HG03342 (cell line): Measurements from ENCODE around the gene CMTM1.
"Not testable (repeated sequence)": the region's sequence is repeated elsewhere in the genome, so short reads cannot be mapped to it uniquely, and the experiment has no call there.

ENCODE experiments used
- ATAC-seq: cut with Tn5 transposase; IDR thresholded peaks from one replicate; pipeline ENCODE4 v1.9.1; 2021; ENCODE audit warnings: mild to moderate bottlenecking, moderate library complexity; ENCODE audit not compliant: unreplicated experiment

Gene CMTM1

DNA sequence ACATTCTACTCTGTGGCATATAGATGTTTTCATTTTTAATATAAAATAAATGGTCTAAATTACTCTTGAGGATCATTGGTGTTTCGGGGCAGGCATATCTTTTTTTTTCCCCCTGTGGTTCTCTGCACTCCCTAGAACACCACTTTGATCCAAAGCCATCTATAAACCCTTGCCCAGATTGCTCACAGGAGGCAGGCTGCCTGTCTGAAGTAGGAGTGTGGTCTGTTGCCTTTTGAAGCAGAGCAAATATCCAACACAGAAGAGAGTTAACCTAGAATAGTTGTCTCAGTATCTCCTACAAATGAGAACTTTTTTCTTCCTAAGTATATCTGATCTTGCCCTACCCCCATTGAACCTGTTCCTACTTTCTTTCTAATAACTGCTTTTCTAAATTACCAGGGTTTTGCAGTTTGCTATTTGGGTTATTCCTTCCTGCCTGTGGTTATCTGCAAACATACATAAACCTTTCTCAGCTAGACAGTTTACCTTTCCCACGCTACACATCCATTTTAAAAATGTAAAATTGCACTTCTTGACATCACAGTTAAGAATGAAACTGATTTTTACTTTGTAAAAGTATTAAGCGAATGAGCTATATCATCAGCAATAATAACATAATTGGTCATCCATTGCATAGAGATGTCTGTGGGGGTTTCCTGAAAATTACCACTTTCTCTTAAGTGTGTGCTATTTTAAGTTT lies 4.7 kb upstream of the CMTM1 start:
- no peak for ATAC-seq

DNA sequence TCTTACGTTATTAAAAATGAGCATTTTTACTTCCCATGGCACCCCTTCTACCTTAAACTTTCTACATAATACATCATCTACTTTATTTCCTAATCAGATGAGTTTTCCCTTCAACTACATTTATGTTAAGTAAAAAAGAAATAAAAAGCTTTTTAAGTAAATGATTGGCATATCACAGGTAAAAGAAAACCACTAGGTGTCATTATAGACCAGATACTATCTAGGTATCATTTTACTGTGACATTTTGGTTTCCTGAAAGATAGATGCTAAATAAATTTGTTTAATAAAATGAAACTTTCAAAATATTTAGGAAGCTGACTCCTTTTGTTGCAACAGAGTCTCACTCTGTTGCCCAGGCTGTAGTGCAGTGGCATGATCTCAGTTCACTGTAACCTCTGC lies 3.8 kb upstream of the CMTM1 start:
- ATAC-seq = no peak

DNA sequence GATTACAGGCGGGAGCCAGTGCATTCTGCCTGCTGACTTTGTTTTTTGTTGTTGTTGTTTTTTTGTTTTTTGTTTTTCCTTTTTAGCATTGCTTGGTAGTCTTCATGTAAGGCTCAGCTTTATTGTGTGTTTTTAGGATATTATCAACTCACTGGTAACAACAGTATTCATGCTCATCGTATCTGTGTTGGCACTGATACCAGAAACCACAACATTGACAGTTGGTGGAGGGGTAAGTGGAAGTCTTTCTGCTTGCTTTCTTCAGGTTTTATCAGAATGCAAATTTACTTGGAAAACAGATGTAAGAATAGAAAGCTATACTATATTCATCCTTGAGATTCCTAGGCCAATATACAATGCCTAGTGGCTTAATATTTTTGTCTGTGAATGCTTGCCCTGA lies 3.3 kb upstream of the CMTM1 start:
- no peak for ATAC-seq

DNA sequence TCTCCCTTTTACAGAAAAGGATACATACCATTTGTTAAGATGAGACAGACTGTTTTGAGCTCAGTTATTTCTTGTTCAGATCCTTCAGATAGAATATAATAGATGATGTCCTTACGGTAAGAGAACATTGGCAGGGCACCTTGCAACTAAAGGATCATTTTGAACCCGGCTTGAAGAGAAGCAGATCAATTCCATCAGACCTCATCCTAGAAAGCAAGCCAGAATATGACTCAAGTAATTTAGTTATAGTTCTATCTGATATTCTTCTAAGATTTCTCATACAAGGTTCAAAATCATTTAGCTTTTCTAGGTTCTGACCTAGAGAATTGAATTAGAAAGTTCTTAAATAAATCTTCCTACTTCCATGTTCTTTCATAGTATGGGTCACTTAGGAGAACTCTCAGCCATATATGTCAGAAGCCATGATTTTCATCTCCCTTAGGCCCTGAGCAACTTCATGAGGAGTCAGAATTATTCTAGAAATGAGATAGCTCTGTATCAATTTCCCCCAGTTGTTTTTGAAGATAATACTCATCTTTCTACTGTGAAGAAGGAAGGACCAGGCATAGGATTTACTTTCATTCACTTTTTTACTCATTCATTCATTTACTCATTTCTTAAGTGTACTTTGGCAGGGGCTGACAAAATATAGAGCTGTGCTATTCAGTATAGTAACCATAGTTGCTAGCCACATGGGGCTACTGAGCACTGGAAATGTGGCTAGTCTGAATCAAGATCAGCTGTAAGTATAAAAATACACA lies 2.5 kb upstream of the CMTM1 start:
- no peak for ATAC-seq

DNA sequence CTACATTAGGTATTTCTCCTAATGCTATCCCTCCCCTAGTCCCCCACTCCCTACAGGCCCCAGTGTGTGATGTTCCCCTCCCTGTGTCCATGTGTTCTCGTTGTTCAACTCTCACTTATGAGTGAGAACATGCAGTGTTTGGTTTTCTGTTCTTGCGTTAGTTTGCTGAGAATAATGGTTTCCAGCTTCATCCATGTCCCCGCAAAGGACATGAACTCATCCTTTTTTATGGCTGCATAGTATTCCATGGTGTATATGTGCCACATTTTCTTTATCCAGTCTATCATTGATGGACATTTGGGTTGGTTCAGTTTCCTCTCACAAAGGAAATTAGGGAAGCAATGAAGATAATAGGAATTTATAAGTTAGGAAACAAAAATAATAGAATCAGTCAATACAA lies 1.0 kb downstream of the CMTM1 start:
- ATAC-seq = not testable (repeated sequence)

DNA sequence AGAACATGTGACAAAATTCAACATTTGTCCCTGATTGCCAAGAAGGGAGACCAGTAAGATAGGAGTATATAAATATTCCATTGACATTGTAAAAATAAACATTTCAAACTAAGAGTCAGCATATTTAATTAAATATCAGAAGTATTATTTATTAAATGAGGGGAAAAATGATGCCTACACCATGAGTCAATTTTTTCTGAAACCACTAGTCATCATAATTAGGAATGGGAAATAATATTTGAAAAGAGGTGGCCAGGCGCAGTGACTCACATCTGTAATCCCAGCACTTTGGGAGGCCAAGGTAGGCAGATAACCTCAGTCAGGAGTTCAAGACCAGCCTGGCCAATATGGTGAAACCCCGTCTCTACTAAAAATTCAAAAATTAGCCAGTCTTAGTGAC lies 2.1 kb downstream of the CMTM1 start:
- ATAC-seq = no peak

DNA sequence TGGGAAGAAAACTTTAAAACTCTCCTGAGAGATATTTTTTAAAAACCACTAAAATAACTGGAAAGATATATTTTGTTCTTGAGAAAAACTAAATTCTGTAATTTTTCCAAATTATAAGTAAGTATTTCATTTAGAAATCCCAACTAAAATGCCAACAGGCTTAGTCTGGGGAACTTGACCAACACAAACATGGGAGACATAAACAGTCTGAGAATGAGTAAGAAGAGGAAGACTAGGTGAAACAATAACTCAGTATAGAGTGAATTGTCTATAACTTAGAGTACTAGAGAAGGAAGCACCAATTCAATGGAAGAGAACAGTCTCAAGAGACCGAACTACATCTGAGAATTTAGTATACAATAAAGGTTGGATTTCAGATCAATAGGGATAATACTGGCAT lies 2.9 kb downstream of the CMTM1 start:
- ATAC-seq = no peak

DNA sequence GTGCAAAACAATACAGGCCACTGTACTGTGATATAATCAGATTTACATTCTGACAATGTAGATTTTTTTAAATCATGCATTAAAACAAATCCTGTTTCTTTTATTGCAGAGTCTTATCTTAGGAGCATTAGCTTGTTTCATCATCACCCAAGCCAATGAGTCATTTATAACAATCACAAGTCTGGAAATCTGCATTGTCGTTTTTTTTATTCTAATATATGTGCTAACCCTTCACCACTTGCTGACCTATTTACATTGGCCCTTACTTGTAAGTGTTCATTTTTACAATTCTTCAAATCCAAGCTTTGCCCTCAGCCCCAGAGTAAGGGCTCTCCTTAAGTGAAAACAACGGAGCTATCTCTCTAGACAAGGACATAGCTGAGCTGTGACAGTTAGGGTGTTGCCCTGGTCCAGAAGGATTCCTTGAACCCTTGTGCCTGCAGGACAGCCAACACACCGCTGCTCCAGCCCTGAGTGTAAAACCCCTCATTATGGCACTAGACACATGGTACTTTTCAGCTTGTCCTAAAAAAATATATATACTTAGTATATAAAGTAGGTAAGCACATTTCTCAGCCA lies 3.7 kb downstream of the CMTM1 start:
- no peak for ATAC-seq

DNA sequence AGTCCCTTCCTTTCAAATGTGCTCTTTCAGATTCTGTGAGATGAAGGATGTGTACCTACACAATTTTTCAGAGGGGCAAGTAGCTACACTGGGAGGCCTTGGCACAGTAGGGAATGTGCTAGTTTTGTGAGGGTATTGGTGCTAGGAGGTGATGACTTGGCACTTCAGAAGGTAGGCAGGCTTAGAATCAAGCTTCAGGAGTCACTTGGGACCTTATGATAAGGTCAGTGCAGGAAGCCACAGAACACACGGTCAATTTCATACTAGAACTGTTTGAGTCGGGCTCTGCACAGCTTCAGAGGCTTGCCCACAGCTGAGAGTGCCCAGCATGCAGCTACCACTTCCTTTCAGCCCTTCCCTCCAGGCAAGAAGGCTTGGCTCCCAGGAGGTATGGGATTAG lies 6.1 kb downstream of the CMTM1 start:
- no peak for ATAC-seq

DNA sequence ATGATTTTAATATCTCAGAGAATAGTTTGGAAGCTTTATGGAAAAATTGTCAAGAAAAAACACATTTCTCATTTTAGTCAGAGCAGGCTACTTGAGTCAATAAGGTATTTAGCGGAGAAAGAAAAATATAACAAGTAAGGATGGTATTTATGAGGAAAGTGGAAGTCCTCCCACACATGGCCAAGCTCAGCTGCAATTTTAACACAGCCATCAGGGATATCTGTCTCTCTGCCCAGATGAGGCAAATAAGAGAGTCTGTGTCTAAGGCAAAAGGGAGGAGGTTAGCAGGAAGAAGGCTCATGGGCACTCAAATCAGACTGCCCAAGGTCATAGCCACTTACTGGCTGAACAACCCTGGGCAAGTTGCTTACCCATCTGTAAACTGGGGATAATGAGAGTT lies 7.8 kb downstream of the CMTM1 start:
- ATAC-seq = no peak

DNA sequence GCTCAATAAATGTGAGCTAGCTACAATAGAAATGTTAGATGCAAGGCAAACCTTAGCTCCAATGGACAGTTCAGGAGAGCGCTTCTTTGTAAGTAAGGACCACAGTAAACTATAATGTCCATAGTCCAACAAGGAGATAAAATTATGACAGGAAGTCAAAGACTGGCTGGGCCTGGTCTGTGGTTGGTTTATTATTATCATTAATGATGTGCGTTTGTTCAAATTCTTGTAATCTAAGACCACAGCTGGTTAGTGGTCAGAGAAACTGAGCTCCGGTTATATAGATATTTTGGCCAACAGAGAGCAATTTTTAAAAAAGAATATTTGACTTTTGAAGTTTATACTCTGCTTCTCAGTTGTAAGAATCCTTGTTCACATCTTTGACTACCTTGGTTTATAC lies 8.3 kb downstream of the CMTM1 start:
- ATAC-seq = no peak

DNA sequence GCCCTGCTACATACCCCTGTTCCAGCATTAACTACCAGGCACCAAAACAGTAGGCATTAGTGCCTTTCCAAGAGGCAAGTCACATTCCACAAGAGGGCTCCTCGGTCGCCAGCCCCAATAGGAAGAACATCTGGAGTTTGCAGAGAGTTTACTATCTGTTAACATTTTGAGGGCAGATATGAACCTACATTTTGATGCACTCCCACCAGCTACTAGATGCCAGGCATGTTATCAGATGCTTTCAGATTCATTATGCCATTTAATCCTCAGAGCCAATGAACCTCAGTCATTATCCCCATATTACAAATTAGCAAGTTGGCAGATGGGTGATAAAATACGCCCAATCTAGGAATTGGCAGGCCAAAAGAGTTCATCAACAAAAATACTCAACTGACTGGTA lies 8.8 kb downstream of the CMTM1 start:
- no peak for ATAC-seq

DNA sequence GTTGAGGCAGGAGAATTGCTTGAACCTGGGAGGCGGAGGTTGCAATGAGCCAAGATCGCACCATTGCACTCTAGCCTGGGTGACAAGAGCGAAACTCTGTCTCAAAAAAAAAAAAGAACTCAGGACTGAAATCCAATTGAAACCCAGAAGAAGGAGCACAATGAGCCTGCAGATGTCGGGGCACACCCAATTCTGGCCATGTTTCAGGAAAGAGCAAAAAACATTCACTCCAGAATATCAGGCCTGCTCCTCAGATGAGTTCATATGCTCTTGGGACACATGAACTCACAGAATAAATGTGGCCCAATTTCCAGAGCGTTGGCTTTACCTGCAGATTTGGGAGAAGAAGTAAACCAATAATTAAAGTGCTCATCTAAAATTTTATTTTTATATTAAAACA lies 10.1 kb downstream of the CMTM1 start:
- ATAC-seq = no peak

DNA sequence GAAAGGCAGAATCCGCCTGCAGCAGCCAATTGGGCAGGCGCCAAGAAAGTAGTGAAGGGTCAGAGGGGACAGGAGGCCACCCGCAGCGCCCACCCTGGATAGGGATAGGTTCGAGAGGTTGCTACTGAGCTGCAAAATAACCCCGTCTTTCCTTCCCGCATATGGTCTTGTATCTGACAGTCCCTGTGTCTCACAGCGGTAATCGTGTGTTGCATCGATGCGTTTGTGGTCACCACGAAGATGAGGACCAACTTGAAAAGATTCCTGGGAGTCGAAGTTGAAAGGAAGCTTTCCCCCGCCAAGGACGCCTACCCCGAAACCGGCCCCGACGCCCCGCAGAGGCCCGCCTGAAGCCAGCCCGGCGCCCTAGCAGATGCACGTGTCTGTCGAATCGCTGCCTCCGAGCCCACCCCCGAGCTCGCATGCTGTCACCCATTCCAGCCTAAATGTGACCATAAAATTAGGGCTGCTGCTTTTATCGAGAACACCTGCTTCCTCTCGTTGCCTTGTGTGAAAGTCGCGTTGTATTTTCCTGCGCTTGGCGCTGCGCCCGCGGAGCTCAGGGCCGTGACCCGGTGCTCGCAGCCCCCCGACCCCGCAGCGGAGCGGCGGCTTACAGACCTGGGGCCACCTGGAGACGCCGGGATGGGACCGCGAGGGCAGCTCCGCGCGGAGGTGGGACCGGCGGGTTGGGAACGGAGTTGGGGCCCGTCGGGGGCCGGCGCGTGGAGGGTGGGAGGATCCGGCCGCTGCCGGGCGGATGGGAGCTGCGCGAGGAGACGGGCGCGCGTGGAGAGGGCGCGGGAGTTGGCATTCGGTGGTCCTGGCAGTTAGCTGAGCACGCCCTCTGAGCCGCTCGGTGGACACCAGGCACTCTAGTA lies 12.7 kb downstream of the CMTM1 start, which contains the start of gene CMTM2:
CMTM2 (plus strand) TSS at position 813 of the 881 bp plus-strand sequence. CDS start 145 bp downstream, outside the sequence.
- no peak for ATAC-seq

DNA sequence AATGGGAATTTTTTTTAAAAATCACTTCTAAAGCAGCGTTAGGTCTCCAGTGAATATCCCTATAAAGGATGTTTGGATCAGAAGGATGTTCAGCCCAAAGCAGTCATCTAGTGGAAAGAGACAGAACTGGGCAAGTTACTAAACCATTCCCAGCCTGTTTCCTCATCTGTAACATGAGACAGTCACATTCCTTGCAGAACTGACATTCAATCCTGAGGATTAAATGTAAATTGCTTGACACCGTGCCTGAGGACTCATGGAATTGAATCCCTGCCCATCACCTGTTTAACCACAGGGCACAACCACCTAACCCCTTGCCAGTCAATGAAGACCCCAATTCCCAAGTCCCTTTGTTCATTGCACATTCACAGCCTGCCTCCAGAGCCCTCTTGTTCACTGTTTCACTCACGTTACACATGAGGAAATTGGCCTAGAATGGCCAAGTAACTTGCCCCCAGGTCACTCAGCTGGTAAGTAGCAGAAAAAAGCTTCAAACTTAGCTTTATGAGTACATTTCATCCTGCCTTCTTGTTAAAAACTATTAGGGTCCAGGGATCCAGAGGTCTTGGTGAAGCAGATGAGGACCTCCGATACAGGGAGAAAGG lies 14.5 kb downstream of the CMTM1 start:
- ATAC-seq = no peak

DNA sequence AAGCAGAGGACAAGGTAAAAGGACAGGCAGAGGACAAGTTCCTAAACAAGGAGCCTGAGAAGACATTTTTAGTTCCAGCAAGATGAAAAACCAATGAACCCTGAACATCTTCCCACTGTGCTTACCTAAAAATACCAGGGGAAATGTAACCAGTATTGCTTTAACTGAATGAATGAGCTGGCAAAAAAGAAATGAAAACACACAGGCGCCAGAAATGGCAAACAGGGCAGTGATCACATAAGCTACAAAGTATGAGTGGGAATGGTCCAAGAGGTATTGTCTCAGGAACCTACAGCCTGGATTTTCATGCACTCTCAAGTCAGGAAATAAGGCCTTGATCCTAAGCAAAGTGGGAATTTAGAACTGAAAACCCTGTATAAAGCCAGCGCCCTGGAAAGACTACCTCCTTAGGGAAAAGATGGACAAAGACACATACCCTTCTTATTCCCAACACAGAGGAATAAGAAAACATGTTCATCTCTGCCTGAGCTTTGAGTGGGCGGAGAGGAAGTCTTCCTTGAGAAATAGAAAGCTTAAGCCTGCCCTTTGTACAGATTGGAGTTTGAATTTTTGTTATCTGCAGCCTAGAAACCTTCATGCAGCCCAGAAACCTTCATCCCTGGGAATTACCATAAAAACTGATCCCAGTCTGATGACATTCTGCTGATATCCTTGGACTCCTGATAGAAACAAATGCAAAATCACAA lies 15.2 kb downstream of the CMTM1 start:
- no peak for ATAC-seq

DNA sequence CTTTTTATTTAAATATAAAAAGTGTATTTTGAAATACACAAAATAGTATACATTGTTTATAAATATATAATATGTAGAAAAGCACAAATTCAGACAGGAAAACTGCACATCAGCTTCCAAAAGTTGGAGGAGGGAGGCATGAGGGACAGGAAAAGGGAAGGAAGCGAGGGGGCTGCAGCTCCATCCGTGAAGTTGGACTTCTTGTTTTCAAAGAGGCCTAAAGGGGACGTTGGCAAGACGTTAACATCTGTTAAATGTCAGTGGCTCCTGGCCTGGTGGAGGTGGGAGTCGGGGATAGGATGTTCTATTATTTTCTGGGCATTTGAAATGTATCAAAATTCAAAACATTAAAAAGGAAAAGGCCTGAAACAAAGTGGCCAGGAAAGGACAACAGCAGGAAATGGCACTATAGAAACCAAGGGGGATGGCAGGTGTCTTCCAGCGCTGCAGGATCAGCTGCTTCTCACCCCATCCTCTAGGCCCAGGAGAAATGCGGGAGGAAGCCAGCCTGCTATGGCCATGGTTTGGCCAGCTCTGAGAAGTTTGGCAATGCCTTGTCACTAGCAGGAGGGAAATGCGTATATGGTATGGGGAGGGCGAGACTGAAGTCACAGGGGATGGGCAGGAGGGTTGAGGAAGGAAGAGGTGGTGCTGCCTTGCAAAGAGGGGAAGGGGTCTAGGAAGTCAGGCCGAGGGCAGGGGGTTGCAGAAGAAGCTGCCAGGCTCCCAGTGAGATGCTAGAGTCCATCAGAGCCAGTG lies 19.4 kb downstream of the CMTM1 start:
- no peak for ATAC-seq

DNA sequence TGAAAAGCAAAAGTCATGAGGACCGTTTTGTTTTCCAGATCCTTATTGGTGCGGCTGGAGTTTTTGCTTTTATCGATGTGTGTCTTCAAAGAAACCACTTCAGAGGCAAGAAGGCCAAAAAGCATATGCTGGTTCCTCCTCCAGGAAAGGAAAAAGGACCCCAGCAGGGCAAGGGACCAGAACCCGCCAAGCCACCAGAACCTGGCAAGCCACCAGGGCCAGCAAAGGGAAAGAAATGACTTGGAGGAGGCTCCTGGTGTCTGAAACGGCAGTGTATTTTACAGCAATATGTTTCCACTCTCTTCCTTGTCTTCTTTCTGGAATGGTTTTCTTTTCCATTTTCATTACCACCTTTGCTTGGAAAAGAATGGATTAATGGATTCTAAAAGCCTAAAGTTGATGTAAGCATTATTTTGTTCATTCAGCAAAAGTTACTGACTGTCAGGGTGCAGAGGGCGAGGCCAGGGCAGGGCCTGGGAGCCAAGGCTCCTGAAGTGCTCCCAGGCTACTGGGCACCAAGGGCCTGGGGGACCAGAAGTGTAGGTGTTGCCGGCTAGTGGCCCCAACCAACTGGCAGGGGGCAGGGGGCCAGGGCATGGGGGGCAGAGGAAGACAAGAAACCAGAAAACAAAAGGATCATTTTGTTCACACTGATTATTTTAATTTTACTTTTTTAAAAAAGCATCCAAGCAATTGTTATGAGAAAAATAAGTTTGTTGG lies 21.8 kb downstream of the CMTM1 start:
- no peak for ATAC-seq
